ENCODE data around the gene HOXB4.

HOXB4 gene

DNA sequence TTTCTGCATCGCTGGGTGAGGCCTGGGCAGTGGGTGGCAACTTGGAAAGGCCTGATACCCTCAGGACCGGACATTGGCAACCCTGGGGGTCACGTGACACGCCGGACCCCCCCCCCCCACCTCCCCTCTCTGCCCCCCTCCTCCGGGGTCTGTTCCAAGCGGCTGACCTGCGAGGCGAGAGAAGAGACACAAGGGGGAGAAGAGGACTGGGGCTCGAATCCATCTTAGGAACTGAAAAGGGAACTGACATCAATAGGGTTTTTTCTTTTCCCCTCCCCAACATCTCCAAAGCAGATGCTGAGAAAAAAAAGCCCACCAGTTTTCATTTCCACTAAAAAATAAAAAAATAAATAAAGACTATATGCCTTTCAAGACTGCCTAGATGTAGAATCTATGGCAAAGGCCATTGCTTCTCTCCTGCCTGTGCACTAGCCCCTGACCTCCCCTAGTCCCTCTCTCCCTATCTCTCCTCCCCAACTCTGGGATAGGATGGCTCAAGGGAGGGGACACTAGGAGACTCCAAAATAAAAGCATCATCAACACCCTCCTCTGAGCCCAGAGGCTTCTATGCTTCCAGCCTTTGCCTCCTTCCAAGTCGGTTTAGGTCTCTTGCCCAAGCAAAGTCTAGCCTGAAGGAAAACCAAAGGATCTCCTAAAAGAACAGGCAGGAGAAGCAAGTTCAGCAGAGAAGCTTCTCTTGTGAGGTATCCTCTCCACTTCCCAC is 25.5 kb downstream of the HOXB4 start:
- H3K27ac ChIP-seq (ENCODE audit: low read length): peak overlapping the region; percentile 94
- no peaks in the 10 kb centered on the region for H3K27me3 ChIP-seq (ENCODE audit: low read depth, low read length)
- peaks cover 24% of the 10 kb centered on the region for H3K36me3 ChIP-seq (replicated peaks; ENCODE audit: low read depth, low read length)
- H3K79me2 ChIP-seq (ENCODE audit: low read length): peaks cover 36% of the 10 kb centered on the region
- peak overlapping the region; percentile 62 for H3K4me3 ChIP-seq (ENCODE audit: low read length)
- H3K9me3 ChIP-seq (ENCODE audit: insufficient read depth, low read length): no peaks in the 10 kb centered on the region
- H3K4me2 ChIP-seq (ENCODE audit: low read length): peak overlapping the region; percentile 77
- TF ChIP-seq EZH2phosphoT487 (IDR thresholded peaks at IDR 0.05; ENCODE audit: low read depth): no peak
- TF ChIP-seq, protein P1, sequence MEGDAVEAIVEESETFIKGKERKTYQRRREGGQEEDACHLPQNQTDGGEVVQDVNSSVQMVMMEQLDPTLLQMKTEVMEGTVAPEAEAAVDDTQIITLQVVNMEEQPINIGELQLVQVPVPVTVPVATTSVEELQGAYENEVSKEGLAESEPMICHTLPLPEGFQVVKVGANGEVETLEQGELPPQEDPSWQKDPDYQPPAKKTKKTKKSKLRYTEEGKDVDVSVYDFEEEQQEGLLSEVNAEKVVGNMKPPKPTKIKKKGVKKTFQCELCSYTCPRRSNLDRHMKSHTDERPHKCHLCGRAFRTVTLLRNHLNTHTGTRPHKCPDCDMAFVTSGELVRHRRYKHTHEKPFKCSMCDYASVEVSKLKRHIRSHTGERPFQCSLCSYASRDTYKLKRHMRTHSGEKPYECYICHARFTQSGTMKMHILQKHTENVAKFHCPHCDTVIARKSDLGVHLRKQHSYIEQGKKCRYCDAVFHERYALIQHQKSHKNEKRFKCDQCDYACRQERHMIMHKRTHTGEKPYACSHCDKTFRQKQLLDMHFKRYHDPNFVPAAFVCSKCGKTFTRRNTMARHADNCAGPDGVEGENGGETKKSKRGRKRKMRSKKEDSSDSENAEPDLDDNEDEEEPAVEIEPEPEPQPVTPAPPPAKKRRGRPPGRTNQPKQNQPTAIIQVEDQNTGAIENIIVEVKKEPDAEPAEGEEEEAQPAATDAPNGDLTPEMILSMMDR (IDR thresholded peaks at IDR 0.05; ENCODE audit: low read depth, low read length): peak; percentile 33
- no peaks in the 10 kb centered on the region for H4K20me1 ChIP-seq (ENCODE audit: insufficient read depth, low read length)
- peak overlapping the region; percentile 81 for H3K9ac ChIP-seq (ENCODE audit: low read length)
- H2AFZ ChIP-seq (ENCODE audit: low read depth, low read length): no peak overlapping the region; the same call in 1 of the 2 replicates
- peaks cover 47% of the 10 kb centered on the region for H3K4me1 ChIP-seq (ENCODE audit: low read length)

DNA sequence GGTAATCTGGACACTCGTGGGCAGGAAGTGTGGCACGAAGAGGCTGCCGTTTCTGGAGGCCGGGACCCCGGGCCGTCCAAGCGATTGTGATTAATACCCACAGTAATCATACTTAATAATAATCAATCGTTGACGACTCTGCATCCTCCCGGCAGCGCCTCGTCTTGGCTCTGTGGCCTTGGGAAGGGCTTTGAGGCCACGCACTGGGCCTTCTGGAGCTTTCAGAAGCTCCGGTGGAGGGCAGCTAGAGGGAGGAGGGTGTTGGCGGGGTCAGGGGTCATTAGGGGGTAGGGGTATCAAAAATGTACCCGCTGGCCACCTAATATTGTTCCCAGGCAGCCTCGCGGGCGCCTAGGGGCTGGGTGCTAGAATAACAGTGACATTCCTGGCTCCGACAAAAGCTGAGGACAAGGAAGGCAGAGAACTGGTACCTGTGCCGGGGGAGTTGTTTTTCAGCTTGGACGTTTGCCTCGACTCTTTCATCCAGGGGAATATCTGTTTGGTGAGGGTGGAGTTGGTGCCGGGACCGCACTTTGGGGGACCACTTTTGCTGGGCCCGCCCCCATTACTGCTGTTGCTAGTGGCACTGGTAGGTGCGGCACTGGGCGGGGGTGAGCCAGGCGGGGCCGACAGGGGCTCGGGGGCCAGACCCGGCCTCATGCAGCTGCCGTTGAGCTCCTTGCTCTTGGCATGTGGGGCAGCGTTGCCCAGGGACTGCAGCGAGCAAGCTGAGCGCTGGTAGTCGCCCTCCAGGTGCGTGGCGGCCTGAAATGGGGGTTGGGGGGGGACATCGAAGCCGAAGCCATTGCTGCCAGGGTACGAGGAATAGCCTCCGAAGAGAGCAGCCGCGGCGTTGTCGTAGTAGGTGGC is 26.3 kb downstream of the HOXB4 start:
- H3K79me2 ChIP-seq (ENCODE audit: low read length): peaks cover 35% of the 10 kb centered on the region
- H3K9ac ChIP-seq (ENCODE audit: low read length): peak overlapping the region; percentile 81
- peak overlapping the region; percentile 94 for H3K27ac ChIP-seq (ENCODE audit: low read length)
- no peaks in the 10 kb centered on the region for H4K20me1 ChIP-seq (ENCODE audit: insufficient read depth, low read length)
- H3K4me1 ChIP-seq (ENCODE audit: low read length): peaks cover 45% of the 10 kb centered on the region
- no peak for TF ChIP-seq EZH2phosphoT487 (IDR thresholded peaks at IDR 0.05; ENCODE audit: low read depth)
- TF ChIP-seq, protein P1 (IDR thresholded peaks at IDR 0.05; ENCODE audit: low read depth, low read length): no peak
- H3K4me3 ChIP-seq (ENCODE audit: low read length): peak overlapping the region; percentile 60
- H3K4me2 ChIP-seq (ENCODE audit: low read length): peak overlapping the region; percentile 73
- H2AFZ ChIP-seq (ENCODE audit: low read depth, low read length): no peak overlapping the region
- H3K36me3 ChIP-seq (replicated peaks; ENCODE audit: low read depth, low read length): peaks cover 24% of the 10 kb centered on the region
- H3K9me3 ChIP-seq (ENCODE audit: insufficient read depth, low read length): no peaks in the 10 kb centered on the region
- H3K27me3 ChIP-seq (ENCODE audit: low read depth, low read length): no peaks in the 10 kb centered on the region

DNA sequence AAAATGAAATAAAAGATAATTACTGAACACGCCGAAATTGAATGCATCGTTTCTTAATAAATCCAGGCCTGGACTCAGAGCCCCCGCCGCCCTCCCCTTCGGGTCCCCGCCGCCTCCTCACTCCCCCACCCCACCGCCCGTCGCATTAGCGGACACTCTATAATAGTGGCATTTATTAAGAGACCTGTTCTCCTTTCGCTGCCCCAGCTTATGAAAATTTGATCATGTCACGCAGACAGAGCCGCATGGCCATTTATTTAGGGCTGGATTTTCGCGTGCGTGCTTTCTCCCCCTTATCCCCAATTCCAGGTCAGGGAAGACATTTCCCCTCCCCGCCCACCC is 27.0 kb downstream of the HOXB4 start:
- H3K27ac ChIP-seq (ENCODE audit: low read length): no peak overlapping the region
- no peaks in the 10 kb centered on the region for H4K20me1 ChIP-seq (ENCODE audit: insufficient read depth, low read length)
- no peak overlapping the region for H3K4me3 ChIP-seq (ENCODE audit: low read length)
- no peak overlapping the region for H3K4me2 ChIP-seq (ENCODE audit: low read length)
- H3K4me1 ChIP-seq (ENCODE audit: low read length): peaks cover 39% of the 10 kb centered on the region
- TF ChIP-seq EZH2phosphoT487 (IDR thresholded peaks at IDR 0.05; ENCODE audit: low read depth): no peak
- TF ChIP-seq, protein P1 (IDR thresholded peaks at IDR 0.05; ENCODE audit: low read depth, low read length): no peak
- peaks cover 31% of the 10 kb centered on the region for H3K79me2 ChIP-seq (ENCODE audit: low read length)
- H3K9me3 ChIP-seq (ENCODE audit: insufficient read depth, low read length): no peaks in the 10 kb centered on the region
- H2AFZ ChIP-seq (ENCODE audit: low read depth, low read length): no peak overlapping the region
- H3K36me3 ChIP-seq (replicated peaks; ENCODE audit: low read depth, low read length): peaks cover 24% of the 10 kb centered on the region
- H3K27me3 ChIP-seq (ENCODE audit: low read depth, low read length): no peaks in the 10 kb centered on the region
- H3K9ac ChIP-seq (ENCODE audit: low read length): no peak overlapping the region
